Hypothalamus (tissue), 51 donors: ENCODE measurements around the gene NLRP7.
A peak's percentile ranks its signal among the peaks of the same experiment; 100 is the strongest.
"Not testable (repeated sequence)": the region's sequence is repeated elsewhere in the genome, so short reads cannot be mapped to it uniquely, and the experiment has no call there.

Source experiments
- DNase-seq, 51 donors: peaks; one replicate each; lab custom pipeline; 2025; lab: John Stamatoyannopoulos, UW

NLRP7 gene

DNA sequence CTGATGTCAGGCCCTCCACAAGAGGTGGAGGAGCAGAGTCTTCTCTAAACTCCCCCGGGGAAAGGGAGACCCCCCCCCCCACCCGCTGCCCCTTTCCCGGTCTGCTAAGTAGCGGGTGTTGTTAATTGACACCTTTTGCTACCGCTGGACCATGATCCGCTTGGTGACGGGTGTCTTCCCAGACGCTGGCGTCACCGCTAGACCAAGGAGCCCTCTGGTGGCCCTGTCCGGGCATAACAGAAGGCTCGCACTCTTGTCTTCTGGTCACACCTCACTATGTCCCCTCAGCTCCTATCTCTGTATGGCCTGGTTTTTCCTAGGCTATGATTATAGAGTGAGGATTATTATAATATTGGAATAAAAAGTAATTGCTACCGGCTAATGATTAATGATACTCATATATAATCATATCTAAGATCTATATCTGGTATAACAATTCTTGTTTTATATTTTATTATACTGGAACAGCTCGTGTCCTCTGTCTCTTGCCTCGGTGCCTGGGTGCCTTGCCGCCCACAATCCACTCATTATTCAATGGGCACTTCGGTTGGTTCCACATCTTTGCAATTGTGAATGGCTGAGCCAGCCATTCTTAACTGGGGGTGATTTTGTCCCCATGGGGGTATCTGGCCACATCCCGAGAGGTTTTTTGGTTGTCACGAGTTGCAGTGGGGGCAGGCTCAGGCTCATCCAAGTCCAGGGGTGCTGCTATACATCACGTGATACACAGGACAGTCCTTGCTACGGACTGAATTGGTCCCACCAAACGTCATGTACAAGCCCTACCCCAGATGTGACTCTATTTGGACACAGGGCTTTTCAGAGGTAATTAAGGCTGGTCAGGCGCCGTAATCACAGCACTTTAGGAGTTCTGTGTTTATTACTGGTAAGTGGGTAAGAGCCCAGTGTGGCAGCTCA, 27.4 kb downstream of the NLRP7 start:
- peak in 5 of 51 donors; percentile 0 to 24 (median 4) for DNase-seq

- DNase-seq = no peak
These were observed 28.8 kb downstream of the NLRP7 start for GRCh38 chr19:54918499-54918898.

GRCh38 chr19:54916822-54917221, 30.5 kb downstream of the NLRP7 start:
- no peak for DNase-seq

DNA sequence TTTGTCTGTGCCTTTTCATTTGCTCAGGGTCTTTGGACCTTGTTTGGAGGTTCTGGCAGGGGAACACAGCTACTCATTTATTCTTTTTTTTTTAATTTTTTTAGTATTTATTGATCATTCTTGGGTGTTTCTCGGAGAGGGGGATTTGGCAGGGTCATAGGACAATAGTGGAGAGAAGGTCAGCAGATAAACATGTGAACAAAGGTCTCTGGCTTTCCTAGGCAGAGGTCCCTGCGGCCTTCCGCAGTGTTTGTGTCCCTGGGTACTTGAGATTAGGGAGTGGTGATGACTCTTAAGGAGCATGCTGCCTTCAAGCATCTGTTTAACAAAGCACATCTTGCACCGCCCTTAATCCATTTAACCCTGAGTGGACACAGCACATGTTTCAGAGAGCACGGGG, 39.4 kb downstream of the NLRP7 start:
- DNase-seq = not testable (repeated sequence)

- DNase-seq = no peak
These were observed 40.5 kb downstream of the NLRP7 start for GRCh38 chr19:54906819-54907218.

DNA sequence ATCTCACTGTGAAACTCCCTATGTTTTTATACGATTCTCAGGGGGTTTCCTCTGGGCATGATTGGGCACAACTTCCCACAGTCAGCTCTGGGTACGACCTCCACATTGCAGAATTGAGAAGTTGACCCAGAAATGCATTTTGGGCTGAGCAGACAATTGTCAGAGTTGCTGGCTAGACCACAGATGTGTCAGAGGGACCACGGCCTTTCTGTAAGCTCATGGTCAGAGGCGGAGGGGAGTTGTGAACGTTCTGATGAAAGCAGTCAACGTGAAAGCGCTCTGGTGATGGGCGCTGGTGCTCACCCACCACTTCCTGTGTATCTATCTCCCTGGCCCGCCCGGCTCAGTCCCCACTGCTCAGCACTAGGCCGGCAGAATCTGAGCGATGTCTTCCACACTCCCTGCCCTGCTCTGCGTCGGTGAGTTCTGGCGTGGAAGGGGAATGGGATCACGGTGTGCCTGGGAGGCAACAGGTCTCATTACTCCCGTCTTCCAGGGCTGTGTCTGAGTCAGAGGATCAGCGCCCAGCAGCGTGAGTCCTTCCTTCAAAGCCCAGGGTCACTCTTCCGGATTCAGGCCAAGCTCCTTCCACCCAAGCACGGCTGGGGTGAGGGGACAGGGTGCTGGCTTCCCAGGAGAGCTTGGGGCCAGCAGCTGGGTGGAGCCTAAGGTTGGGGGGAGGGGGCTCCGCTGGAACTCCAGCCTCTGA, 41.4 kb downstream of the NLRP7 start, which contains the start of gene NCR1:
TSS of gene NCR1 (plus strand) at position 346 of the 709 bp plus-strand sequence. CDS start at position 386, 40 bp downstream.
- peak in 1 of 51 donors; percentile 1 for DNase-seq

DNA sequence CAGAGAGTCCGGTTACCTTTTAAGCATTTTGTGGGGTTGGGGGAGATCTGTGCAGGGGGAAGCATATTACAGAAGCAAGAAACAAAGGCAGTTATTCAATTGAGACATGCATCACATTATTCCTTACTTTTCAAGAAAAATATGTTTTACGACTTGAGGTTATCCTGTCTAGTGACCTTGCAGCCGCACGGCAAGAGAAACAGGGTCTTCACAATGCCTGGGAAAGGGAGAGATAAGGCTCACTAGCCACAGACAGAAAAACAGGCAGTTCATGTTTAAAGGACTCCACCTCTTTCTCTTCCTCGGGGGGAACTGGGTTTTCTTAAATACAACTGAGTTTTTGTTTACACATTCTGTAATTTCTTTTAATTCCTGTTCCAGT, 41.9 kb downstream of the NLRP7 start:
- DNase-seq = no peak

GRCh38 chr19:54904261-54904660, 43.1 kb downstream of the NLRP7 start:
- DNase-seq = not testable (repeated sequence)

- DNase-seq = no peak
These were observed 44.0 kb downstream of the NLRP7 start for GRCh38 chr19:54903303-54903702.

DNA sequence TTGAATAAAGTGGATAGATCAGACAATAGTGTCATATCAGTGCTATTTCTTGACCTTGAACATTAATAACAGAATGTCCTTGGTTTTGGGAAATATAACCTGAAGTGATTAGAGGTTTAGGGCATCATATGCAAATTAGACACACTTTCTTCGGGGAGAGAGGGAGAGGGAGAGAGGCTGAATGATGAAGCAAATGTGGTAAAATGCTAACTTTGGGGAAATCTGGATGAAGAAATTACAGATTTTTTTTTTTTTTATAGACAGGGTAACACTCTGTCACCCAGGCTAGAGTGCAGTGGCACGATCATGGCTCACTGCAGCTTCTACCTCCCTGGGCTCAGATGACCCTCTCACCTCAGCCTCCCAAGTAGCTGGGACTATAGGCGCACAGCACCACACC, 45.3 kb downstream of the NLRP7 start:
- no peak for DNase-seq

DNA sequence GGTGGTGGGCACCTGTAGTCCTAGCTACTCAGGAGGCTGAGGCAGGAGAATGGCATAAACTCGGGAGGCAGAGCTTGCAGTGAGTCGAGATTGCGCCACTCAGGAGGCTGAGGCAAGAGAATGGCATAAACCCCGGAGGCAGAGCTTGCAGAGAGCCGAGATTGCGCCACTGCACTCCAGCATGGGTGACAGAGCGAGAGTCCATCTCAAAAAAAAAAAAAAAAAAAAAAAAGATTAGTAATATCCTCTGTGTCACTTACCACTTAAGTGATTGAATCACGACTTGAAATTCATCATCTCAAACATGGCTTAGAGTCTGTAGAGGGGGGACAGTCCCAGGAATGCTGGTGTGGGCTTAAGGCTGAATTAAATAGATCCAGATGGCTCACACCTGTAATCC, 46.2 kb downstream of the NLRP7 start:
- not testable (repeated sequence) for DNase-seq

DNA sequence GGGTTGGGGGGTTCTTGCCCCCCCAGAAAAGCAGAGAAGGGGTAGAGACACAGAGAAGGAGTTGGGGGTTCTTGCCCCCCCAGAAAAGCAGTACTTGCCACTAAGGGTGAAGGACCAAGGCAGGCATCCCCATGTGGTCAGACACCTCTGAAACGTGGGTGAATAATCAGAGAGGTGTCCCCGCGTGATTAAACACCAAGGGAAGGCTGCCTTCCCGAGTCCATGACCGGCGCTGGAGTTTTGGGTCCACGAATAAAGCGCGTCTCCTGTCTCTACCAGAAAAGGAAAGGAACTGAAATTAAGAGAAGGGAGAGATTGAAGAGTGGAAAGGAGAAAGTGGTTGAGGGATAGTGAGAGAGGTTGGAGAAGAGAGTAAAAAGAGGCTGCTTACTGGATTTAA, 47.7 kb downstream of the NLRP7 start:
- DNase-seq = not testable (repeated sequence)

- DNase-seq = not testable (repeated sequence)
These were observed 48.6 kb downstream of the NLRP7 start for GRCh38 chr19:54898685-54899084.

GRCh38 chr19:54896036-54896435, 51.3 kb downstream of the NLRP7 start:
- DNase-seq = no peak

DNA sequence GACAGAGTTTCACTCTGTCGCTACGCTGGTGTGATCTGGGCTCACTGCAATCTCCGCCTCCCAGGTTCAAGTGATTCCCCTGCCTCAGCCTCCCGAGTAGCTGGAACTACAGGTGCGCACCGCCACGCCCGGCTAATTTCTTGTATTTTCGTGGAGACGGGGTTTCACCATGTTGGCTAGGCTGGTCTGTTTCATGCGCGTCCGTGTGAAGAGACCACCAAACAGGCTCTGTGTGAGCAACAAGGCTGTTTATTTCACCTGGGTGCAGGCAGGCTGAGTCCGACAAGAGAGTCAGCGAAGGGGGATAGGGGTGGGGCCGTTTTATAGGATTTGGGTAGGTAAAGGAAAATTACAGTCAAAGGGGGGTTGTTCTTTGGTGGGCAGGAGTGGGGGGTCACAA, 53.2 kb downstream of the NLRP7 start:
- DNase-seq = not testable (repeated sequence)

DNA sequence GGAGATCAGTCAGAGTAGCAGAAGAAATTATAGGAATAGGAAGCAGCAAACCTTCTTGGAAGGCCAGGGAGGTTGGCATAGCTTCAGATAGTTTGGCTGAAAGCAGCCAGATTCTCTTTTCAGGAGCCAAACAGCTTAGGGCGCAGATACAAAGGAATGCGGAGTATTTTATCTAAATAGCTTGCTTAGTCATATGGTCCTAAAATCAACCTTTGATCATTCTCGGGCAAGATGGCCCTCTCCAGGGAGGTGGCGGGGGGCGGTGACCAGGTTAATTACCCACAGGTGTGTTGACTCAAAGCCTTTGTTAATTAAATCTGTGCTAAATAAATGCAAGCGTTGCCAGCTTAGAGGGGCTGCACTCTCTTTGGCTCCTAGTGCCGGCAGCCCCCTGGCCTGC, 53.9 kb downstream of the NLRP7 start:
- no peak for DNase-seq

- DNase-seq = no peak
These were observed 57.8 kb downstream of the NLRP7 start for GRCh38 chr19:54889566-54889965.

- peak in 2 of 51 donors; percentile 1 to 2 for DNase-seq
These were observed 59.1 kb downstream of the NLRP7 start for GRCh38 chr19:54888239-54888638.

DNA sequence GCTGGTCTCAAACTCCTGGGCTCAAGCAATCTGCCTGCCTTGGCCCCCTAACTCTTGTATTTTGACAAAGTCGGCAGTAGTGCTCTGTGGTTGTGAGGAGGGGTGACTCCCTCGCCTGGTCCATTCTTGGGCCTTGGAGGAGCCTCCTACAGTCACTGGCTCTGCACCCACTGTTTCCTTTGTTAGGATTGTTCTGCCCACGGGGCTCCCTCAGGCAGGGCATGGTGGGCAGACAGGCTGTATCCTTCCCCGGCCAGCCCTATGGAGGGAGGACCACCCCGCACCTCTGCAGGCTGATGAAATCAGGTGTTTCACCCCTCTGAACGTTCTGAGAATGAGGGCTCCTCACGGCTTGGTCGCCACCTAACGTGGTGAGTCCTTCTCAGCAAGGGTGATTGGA, 64.1 kb downstream of the NLRP7 start:
- no peak for DNase-seq

DNA sequence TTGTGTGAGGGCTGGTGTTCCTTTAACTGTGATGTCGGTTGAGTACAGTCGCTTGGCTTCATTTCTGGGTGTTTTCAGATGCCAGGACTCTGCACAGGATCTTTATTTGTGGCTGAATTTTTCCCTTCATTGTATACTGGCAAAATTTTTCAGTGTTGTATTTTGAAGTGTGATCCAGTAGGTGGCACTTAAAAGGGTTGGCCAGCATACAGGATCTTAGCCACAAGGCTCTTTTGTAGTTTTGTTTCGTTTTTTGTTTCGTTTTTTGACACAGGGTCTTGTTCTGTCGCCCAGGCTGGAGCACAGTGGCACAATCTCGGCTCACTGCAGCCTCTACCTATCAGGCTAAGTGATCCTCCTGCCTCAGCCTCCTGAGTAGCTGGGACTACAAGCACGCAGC, 64.6 kb downstream of the NLRP7 start:
- DNase-seq = no peak

DNA sequence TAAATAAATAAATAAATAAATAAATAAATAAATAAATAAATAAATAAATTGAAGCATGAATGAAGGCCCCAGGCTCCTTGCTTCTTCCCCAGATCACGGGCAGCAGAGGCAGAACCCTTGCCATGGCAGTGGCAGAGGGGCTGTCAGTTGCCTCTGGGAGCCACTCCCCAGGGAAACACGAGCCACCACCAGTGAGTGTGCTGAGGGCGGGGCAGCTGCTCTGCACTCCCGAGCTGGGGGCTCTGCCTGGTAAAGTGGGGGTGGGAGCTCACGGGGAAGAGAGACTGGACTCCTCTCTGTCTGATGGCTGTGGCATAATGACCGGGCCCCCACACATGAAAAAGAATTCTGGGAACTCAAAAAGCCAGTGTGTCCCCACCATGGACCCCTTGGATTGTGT, 65.4 kb downstream of the NLRP7 start:
- DNase-seq = no peak

- no peak for DNase-seq
These were observed 69.9 kb downstream of the NLRP7 start for GRCh38 chr19:54877471-54877870.
